Measurements from ENCODE around the gene POSTN.
"Not testable (repeated sequence)": the region's sequence is repeated elsewhere in the genome, so short reads cannot be mapped to it uniquely, and the experiment has no call there.

POSTN gene

GRCh38 chr13:37596805-37597204, 1.8 kb downstream of the POSTN start:
- no peak for DNase-seq

GRCh38 chr13:37595162-37595561, 3.4 kb downstream of the POSTN start:
- DNase-seq: no peak

DNA sequence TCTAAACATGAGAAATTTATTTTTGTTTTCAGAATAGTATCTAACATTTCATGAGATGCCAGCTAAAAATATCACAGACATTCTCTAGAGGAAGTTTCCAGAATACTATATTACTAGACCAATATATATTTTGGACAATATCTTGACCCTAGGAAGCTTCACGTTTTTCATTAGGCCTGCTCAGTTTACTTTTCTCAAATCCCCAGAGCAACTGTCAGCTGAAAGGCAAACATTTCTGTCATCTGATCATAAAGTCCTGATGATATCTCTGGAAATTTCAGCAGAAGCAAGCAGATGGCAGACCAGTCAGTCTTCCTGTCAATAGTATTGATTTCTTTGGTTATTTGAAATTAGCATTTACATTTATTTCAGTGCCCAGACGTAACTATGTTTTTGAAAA, 4.0 kb downstream of the POSTN start:
- no peak for DNase-seq

GRCh38 chr13:37589381-37589780, 9.2 kb downstream of the POSTN start:
- not testable (repeated sequence) for DNase-seq

DNA sequence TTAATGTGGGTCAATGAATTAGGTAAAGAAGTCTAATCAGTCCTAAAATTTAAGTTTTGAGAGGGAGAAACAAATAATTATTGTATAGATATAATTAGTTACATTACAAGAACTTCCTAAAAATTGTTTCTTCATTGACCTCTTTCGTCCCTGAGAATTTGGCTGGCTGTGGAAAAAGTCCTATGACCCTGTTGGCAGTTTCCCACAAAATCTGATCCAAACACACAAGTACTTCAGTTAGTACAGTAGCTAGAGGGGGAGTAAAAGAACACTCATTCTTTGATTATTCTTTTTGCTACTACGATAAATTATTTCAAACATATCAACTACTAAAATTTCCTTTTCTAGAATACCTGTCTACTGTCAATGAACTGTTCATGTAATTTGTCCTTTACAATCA, 11.3 kb downstream of the POSTN start:
- DNase-seq: no peak

- DNase-seq: no peak
Observed at GRCh38 chr13:37586164-37586563, 12.4 kb downstream of the POSTN start.

DNA sequence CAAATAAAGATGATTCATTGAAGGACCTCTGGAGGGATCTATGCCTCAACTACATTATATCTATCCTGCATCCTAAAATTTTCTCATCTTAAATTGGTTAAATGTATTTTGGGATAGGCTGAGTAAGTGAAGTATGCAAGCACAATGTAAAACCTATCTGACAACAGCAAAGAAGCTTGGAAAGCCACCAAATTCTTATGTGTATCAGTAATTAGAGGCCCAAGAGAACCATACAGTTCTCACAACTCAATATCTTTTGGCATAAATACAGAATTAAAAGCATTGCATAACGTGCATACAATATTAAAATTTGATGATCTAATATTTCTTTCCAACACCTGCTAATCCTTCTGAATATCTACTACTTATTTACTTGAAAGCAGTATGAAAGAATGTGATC, 13.0 kb downstream of the POSTN start:
- no peak for DNase-seq

DNA sequence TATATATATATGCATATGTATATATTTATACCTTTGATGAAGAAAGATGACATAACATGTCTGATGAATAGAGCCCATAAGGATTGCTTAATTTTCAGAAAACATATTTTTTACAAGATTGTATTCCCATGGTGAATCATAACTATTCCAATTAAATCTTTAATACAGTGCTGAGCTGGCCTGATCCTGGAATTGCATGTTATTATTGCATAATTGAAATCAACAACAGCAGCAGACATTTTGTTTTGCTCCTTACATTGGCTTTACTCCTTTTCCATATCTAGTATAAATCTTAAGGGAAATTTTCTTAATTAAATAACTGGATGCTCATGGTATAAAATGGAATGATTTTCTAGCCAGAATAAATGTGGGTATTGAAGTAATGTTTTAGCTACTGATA, 22.0 kb downstream of the POSTN start:
- DNase-seq: no peak

DNA sequence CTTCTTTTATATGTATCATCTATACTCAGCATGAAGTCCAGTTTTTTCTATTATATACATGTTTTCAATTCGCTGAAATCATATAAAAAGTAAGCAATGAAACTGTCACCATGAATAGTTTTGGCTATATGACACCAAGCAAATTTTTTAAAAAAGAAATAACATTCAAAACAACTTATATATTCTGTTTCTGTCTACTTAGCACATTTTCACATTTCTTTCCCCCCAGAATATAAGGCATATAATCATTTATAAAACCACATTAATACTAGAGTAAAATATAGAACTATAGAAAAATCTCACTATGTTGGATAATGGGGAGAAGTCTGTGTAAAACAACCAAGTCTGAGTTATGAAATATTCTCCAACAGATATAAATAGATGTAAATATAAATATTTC, 33.1 kb downstream of the POSTN start:
- DNase-seq: no peak

GRCh38 chr13:37561031-37561430, 37.5 kb downstream of the POSTN start:
- DNase-seq: no peak

DNA sequence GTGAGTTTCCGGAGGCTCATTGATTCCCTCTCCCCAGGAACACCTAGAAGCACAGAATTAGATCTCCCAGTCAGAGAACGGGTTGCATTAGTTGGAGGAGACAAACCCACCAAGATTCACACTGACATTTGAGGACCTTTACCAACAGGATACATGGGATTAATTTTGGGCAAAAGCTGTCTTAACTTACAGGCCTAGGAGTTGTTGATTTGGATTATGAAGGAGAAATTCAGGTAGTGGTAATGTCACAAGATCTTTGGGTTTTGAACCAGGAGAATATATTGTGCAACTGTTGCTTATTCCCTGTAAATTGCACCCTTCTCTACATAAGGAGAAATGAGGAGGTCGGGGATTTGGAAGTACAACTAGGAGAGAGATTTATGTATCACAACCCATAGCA, 38.0 kb downstream of the POSTN start:
- DNase-seq: no peak

GRCh38 chr13:37558766-37559165, 39.8 kb downstream of the POSTN start:
- not testable (repeated sequence) for DNase-seq

GRCh38 chr13:37546087-37546486, 52.5 kb downstream of the POSTN start:
- no peak for DNase-seq

- DNase-seq: no peak
Observed at GRCh38 chr13:37544995-37545394, 53.6 kb downstream of the POSTN start.

DNA sequence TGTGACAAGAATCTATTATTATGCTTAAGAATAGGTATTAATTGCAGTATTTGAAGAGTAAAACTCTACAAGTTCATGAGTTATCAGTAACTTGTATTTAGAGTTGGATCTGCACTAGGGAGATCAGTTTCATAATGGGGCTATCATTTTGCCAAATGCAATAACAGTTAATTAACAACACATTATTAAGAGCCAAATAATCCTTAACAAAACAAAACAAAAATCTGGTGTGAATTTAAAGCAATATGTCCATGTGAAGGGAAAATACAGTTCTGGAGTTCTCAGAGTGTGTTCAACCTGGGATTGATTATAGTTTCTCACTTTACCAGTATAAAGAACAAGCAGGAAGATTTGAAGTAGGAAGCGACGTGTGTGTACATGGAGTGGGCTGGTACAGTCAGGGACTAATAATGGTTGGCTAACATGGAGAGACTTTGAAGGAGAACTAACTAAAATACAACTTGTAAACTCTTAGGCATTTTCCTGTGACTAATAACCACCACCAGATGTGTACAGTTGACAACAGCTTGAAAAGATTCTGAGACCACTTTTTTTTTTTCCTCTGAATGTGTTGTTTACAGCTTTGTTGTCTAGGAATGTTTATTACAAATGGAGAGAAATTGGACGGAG, 58.5 kb downstream of the POSTN start:
- no peak for DNase-seq

GRCh38 chr13:37539170-37539569, 59.4 kb downstream of the POSTN start:
- DNase-seq: no peak

DNA sequence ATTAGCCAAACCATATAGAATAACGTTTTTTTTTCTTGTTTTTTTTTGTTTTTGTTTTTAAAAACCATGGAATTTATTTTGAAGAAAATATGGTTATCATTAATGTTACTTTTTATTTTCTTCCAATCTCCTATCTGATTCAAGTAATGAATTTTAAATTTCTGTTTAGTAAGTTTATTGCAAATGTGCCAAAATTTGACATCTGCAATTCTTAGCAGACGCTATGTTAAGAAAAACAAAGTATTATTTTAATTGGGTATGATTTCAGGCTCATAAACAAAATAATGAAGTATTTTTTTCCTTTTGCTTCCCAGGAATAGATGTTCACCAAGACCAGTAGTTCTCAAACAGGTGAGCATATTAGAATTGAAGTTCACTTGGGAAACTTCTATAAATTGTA, 63.1 kb downstream of the POSTN start:
- DNase-seq: no peak

DNA sequence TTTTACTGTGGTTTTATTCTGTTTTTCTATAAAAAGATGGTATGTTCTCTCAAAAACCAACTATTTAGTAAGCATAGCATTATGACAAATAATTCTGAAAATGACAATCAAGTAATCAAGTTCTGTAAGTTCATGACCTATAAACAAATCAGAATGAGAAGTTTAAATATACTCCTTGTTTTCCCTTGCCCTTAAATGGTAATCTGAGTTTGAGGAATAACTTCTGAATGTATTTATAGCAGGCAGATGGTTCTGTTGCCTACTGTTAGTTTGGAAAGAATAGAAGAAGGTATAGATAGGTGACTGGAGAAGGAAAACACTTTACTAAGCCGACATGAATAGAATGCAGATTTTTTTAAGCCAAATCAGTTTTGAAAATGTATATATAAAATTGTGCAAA, 63.9 kb downstream of the POSTN start:
- no peak for DNase-seq

DNA sequence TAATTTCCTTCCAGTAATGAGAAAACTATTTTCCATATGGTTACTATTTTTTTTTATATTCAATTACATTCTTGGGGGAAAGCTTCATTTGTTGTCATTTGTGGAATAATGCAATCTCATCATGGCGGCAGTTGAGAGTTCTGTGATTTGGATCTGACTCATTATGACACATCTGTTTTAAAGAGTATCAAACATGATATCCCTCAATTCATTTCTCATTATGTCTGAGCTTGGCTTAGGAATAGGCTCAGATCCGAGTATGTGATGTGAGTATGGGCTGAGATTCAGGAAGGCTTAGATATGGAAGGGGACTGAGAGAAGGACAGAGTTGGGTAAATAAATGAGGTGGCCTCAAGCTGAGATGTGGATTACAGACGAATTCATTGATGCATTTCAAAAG, 64.4 kb downstream of the POSTN start:
- DNase-seq: no peak

DNA sequence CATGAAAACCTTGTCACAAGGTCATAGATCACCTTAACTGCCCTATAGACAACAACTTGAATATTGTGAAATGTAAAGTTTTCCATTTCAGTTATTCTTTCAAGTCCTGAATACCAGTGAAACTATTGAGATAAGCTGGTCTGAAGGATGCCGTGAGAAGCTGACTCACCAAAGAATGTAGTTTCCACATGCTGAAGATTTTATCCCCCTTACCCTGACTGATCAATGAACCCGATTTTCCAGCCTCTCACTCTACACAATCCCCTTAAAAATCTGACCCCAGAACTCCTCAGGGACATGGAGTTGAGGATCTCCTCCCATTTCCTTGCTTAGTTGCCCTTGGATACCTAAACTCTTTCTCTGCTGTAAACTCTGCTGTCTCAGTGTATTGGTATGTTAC, 67.5 kb downstream of the POSTN start:
- DNase-seq: no peak

- DNase-seq: no peak
Observed at GRCh38 chr13:37529751-37530385, 68.7 kb downstream of the POSTN start.

GRCh38 chr13:37526710-37527473, 71.7 kb downstream of the POSTN start:
- no peak for DNase-seq

DNA sequence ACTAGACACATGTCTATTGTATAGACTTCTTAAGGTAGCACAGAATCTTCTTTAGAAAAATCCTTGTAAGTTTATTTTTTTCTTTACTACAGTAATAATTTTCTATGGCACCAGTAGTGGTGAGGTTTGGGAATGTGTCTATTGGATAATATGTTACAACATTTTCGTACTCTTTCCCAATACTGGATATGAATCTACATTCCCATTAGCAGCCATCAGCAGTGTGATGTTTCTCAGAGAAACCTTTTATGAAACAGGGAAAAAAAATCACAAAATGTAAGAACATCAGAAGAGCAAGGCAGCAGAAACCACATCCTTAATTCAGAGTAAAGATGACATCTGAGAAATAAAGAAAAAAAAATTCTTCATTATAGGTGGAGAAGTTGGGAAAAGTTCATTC, 83.3 kb downstream of the POSTN start:
- no peak for DNase-seq

Data from activated CD8-positive, alpha-beta memory T cell treated with anti-CD3 and anti-CD28 coated beads, Interleukin-2, amount 50 U/mL, for 48 hours (primary cell).